Upper lobe of left lung (tissue), 4 donors: ENCODE data around the gene SIVA1.

Experiments used
- EP300 ChIP-seq, 4 donors: sonication (generic); formaldehyde crosslinking; IDR thresholded peaks; one replicate each; pipeline ENCODE4 v1.5.1; 2017; ENCODE audit warnings: antibody characterized with exemption in 4 of 4, control low read depth in 2 of 4
- POLR2AphosphoS5 ChIP-seq, 2 donors: sonication (generic); formaldehyde crosslinking; IDR thresholded peaks; one replicate each; pipeline ENCODE4 v1.5.1; 2017; ENCODE audit warnings: antibody characterized with exemption in 2 of 2
- TF ChIP-seq, protein P1 (sequence below), 6 experiments: fragments of 450-650 bp in 4 of 6; fragments of 200-600 bp in 2 of 6; sonication (generic) in 2 of 6; IDR thresholded peaks; one replicate each; pipeline ENCODE4 v1.5.1; 2016 to 2019; ENCODE audit warnings: antibody characterized with exemption in 6 of 6

DNA sequence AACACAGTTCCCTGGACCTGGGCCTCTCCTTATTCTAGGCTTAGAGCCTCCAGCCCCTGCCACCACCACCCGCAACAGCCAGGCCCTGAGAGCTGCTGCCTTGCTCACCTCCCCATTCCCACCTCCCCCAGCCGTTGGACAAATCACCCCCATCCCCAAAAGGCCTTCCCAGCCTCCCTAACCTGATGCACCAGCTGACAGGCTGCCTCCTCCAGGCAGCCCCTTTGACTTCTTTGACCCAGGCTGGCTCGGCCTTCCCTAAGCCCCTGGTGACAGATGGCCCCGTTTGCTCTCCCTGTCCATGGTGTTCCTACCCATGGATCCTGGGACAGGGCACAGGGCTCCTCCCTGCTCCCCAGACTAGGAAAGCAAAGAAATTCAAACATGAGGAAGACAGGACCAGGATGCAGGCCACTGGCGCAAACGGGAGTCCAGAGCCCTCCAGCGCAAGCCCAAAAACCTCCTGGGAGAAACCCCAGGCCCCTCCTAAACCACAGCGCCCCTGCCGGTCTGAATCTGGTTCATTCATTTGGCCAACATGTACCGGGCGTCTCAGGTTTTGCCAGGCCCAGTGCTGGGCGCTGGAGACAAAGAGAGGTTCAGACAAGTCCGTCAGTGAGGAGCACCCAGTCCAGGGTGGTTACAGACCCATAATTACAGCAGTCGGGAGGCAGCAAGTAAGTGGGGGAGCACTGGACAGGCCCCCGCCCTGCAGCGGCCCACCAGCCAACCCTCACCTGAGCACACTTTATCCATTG is 40.2 kb downstream of the SIVA1 start:
- no peak for TF ChIP-seq EP300 (IDR thresholded peaks at IDR 0.05)
- TF ChIP-seq POLR2AphosphoS5 (IDR thresholded peaks at IDR 0.05), result no peak
- TF ChIP-seq, protein P1, sequence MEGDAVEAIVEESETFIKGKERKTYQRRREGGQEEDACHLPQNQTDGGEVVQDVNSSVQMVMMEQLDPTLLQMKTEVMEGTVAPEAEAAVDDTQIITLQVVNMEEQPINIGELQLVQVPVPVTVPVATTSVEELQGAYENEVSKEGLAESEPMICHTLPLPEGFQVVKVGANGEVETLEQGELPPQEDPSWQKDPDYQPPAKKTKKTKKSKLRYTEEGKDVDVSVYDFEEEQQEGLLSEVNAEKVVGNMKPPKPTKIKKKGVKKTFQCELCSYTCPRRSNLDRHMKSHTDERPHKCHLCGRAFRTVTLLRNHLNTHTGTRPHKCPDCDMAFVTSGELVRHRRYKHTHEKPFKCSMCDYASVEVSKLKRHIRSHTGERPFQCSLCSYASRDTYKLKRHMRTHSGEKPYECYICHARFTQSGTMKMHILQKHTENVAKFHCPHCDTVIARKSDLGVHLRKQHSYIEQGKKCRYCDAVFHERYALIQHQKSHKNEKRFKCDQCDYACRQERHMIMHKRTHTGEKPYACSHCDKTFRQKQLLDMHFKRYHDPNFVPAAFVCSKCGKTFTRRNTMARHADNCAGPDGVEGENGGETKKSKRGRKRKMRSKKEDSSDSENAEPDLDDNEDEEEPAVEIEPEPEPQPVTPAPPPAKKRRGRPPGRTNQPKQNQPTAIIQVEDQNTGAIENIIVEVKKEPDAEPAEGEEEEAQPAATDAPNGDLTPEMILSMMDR (IDR thresholded peaks at IDR 0.05), result no peak
